ENCODE data around the gene LOC101059915.
"Not testable (repeated sequence)": the region's sequence is repeated elsewhere in the genome, so short reads cannot be mapped to it uniquely, and the experiment has no call there.

The LOC101059915 gene

GRCh38 chrX:71679575-71680207 is 12.3 kb downstream of the LOC101059915 start:
- Histone ChIP-seq H3K79me2 (ENCODE audit: control insufficient read depth, insufficient read depth, low read length, poor library complexity) (no peaks in the 10 kb centered on the region), H2AK5ac (ENCODE audit: low read length) (no peak overlapping the region), H2BK120ac (ENCODE audit: insufficient read depth, low read length, poor library complexity) (no peak overlapping the region), H2BK5ac (ENCODE audit: low read depth, low read length, poor library complexity) (no peak overlapping the region), H2AFZ (ENCODE audit: insufficient read depth, low read length, poor library complexity) (no peak overlapping the region), H3K9ac (ENCODE audit: low read length) (no peak overlapping the region), H4K12ac (ENCODE audit: low read depth, low read length) (no peak overlapping the region), H3K79me1 (ENCODE audit: low read length) (no peaks in the 10 kb centered on the region), H3K36me3 (ENCODE audit: control insufficient read depth in 1 of 2, insufficient read depth in 2 of 2, low read length in 2 of 2) (no peaks in the 10 kb centered on the region), H3K9me3 (ENCODE audit: insufficient read depth, low read depth, low read length) (no peaks in the 10 kb centered on the region), H3K4me2 (ENCODE audit: low read length) (no peak overlapping the region), H3K27ac (ENCODE audit: low read depth, low read length) (no peak overlapping the region), H2BK12ac (ENCODE audit: low read length) (no peak overlapping the region), H3K18ac (ENCODE audit: low read length) (no peak overlapping the region), H3K4me3 (ENCODE audit: low read depth, low read length) (no peak overlapping the region), H4K91ac (ENCODE audit: low read depth, low read length) (no peak overlapping the region), H3K4me1 (ENCODE audit: control insufficient read depth in 1 of 2, insufficient read depth in 2 of 2, low read length in 2 of 2) (no peaks in the 10 kb centered on the region), H3K14ac (ENCODE audit: low read length) (no peak overlapping the region), H3K23ac (ENCODE audit: low read length) (no peak overlapping the region), H3K4ac (ENCODE audit: low read depth, low read length) (no peak overlapping the region), H4K8ac (ENCODE audit: low read depth, low read length) (no peak overlapping the region), H3K27me3 (ENCODE audit: insufficient read depth, low read length) (no peaks in the 10 kb centered on the region)
- WGBS (ENCODE audit: extremely low coverage, insufficient coverage, insufficient read length), result 100% methylated on average over 2 of the region's 4 CpGs
- no peak for DNase-seq

GRCh38 chrX:71696641-71697465 is 29.5 kb downstream of the LOC101059915 start:
- not testable (repeated sequence) for H3K79me1 ChIP-seq (ENCODE audit: low read length); H3K27me3 ChIP-seq (ENCODE audit: insufficient read depth, low read length); DNase-seq; H2BK120ac ChIP-seq (ENCODE audit: insufficient read depth, low read length, poor library complexity); H4K91ac ChIP-seq (ENCODE audit: low read depth, low read length); H3K4me1 ChIP-seq (ENCODE audit: control insufficient read depth in 1 of 2, insufficient read depth in 2 of 2, low read length in 2 of 2); H3K23ac ChIP-seq (ENCODE audit: low read length); H3K4me2 ChIP-seq (ENCODE audit: low read length); H3K79me2 ChIP-seq (ENCODE audit: control insufficient read depth, insufficient read depth, low read length, poor library complexity); H2AK5ac ChIP-seq (ENCODE audit: low read length); H3K4ac ChIP-seq (ENCODE audit: low read depth, low read length); H2AFZ ChIP-seq (ENCODE audit: insufficient read depth, low read length, poor library complexity); H3K9me3 ChIP-seq (ENCODE audit: insufficient read depth, low read depth, low read length); H3K4me3 ChIP-seq (ENCODE audit: low read depth, low read length); H3K9ac ChIP-seq (ENCODE audit: low read length); H3K14ac ChIP-seq (ENCODE audit: low read length); H2BK12ac ChIP-seq (ENCODE audit: low read length); H3K27ac ChIP-seq (ENCODE audit: low read depth, low read length); H4K8ac ChIP-seq (ENCODE audit: low read depth, low read length); H3K36me3 ChIP-seq (ENCODE audit: control insufficient read depth in 1 of 2, insufficient read depth in 2 of 2, low read length in 2 of 2); H4K12ac ChIP-seq (ENCODE audit: low read depth, low read length); H3K18ac ChIP-seq (ENCODE audit: low read length); H2BK5ac ChIP-seq (ENCODE audit: low read depth, low read length, poor library complexity)
- no CpG with 5 or more reads among the region's 24 CpGs for WGBS (ENCODE audit: extremely low coverage, insufficient coverage, insufficient read length)

GRCh38 chrX:71697466-71698298 is 30.3 kb downstream of the LOC101059915 start:
- not testable (repeated sequence) for H3K9me3 ChIP-seq (ENCODE audit: insufficient read depth, low read depth, low read length); H4K12ac ChIP-seq (ENCODE audit: low read depth, low read length); H3K23ac ChIP-seq (ENCODE audit: low read length); H3K4me1 ChIP-seq (ENCODE audit: control insufficient read depth in 1 of 2, insufficient read depth in 2 of 2, low read length in 2 of 2); H3K36me3 ChIP-seq (ENCODE audit: control insufficient read depth in 1 of 2, insufficient read depth in 2 of 2, low read length in 2 of 2); H3K79me1 ChIP-seq (ENCODE audit: low read length); H2AK5ac ChIP-seq (ENCODE audit: low read length); H3K4me3 ChIP-seq (ENCODE audit: low read depth, low read length); H3K18ac ChIP-seq (ENCODE audit: low read length); H3K4me2 ChIP-seq (ENCODE audit: low read length); H3K9ac ChIP-seq (ENCODE audit: low read length); H3K27me3 ChIP-seq (ENCODE audit: insufficient read depth, low read length); H3K79me2 ChIP-seq (ENCODE audit: control insufficient read depth, insufficient read depth, low read length, poor library complexity); H3K14ac ChIP-seq (ENCODE audit: low read length); H2BK5ac ChIP-seq (ENCODE audit: low read depth, low read length, poor library complexity); DNase-seq; H2BK120ac ChIP-seq (ENCODE audit: insufficient read depth, low read length, poor library complexity); H2AFZ ChIP-seq (ENCODE audit: insufficient read depth, low read length, poor library complexity); H3K27ac ChIP-seq (ENCODE audit: low read depth, low read length); H3K4ac ChIP-seq (ENCODE audit: low read depth, low read length); H4K8ac ChIP-seq (ENCODE audit: low read depth, low read length); H4K91ac ChIP-seq (ENCODE audit: low read depth, low read length); H2BK12ac ChIP-seq (ENCODE audit: low read length)
- WGBS (ENCODE audit: extremely low coverage, insufficient coverage, insufficient read length), result no CpG with 5 or more reads among the region's 17 CpGs

GRCh38 chrX:71698299-71699022 is 31.1 kb downstream of the LOC101059915 start:
- H3K9me3 ChIP-seq (ENCODE audit: insufficient read depth, low read depth, low read length); H3K4me1 ChIP-seq (ENCODE audit: control insufficient read depth in 1 of 2, insufficient read depth in 2 of 2, low read length in 2 of 2); H2BK12ac ChIP-seq (ENCODE audit: low read length); H3K18ac ChIP-seq (ENCODE audit: low read length); H3K27ac ChIP-seq (ENCODE audit: low read depth, low read length); H2AK5ac ChIP-seq (ENCODE audit: low read length); H2BK5ac ChIP-seq (ENCODE audit: low read depth, low read length, poor library complexity); H3K4me2 ChIP-seq (ENCODE audit: low read length); H4K8ac ChIP-seq (ENCODE audit: low read depth, low read length); H3K4me3 ChIP-seq (ENCODE audit: low read depth, low read length); H4K91ac ChIP-seq (ENCODE audit: low read depth, low read length); H3K4ac ChIP-seq (ENCODE audit: low read depth, low read length); H3K36me3 ChIP-seq (ENCODE audit: control insufficient read depth in 1 of 2, insufficient read depth in 2 of 2, low read length in 2 of 2); H3K14ac ChIP-seq (ENCODE audit: low read length); DNase-seq; H2AFZ ChIP-seq (ENCODE audit: insufficient read depth, low read length, poor library complexity); H3K9ac ChIP-seq (ENCODE audit: low read length); H2BK120ac ChIP-seq (ENCODE audit: insufficient read depth, low read length, poor library complexity); H3K79me1 ChIP-seq (ENCODE audit: low read length); H4K12ac ChIP-seq (ENCODE audit: low read depth, low read length); H3K23ac ChIP-seq (ENCODE audit: low read length); H3K27me3 ChIP-seq (ENCODE audit: insufficient read depth, low read length); H3K79me2 ChIP-seq (ENCODE audit: control insufficient read depth, insufficient read depth, low read length, poor library complexity): not testable (repeated sequence)
- no CpG with 5 or more reads among the region's 12 CpGs for WGBS (ENCODE audit: extremely low coverage, insufficient coverage, insufficient read length)

Measured in trophoblast cell (in vitro differentiated cells and primary cell).